ENCODE measurements around the gene DACT3.
A peak's percentile ranks its signal among the peaks of the same experiment; 100 is the strongest.

DACT3 gene

DNA sequence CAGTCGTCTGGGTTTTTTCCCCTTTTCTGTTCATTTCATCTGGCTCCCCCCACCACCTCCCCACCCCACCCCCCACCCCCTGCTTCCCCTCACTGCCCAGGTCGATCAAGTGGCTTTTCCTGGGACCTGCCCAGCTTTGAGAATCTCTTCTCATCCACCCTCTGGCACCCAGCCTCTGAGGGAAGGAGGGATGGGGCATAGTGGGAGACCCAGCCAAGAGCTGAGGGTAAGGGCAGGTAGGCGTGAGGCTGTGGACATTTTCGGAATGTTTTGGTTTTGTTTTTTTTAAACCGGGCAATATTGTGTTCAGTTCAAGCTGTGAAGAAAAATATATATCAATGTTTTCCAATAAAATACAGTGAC is 50.6 kb downstream of the DACT3 start:
- no peak for DNase-seq

DNA sequence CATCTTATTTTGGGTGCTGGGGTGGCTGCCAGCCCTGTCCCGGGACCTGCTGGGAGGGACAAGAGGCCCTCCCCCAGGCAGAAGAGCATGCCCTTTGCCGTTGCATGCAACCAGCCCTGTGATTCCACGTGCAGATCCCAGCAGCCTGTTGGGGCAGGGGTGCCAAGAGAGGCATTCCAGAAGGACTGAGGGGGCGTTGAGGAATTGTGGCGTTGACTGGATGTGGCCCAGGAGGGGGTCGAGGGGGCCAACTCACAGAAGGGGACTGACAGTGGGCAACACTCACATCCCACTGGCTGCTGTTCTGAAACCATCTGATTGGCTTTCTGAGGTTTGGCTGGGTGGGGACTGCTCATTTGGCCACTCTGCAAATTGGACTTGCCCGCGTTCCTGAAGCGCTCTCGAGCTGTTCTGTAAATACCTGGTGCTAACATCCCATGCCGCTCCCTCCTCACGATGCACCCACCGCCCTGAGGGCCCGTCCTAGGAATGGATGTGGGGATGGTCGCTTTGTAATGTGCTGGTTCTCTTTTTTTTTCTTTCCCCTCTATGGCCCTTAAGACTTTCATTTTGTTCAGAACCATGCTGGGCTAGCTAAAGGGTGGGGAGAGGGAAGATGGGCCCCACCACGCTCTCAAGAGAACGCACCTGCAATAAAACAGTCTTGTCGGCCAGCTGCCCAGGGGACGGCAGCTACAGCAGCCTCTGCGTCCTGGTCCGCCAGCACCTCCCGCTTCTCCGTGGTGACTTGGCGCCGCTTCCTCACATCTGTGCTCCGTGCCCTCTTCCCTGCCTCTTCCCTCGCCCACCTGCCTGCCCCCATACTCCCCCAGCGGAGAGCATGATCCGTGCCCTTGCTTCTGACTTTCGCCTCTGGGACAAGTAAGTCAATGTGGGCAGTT is 51.2 kb downstream of the DACT3 start:
- no peak for DNase-seq

DNA sequence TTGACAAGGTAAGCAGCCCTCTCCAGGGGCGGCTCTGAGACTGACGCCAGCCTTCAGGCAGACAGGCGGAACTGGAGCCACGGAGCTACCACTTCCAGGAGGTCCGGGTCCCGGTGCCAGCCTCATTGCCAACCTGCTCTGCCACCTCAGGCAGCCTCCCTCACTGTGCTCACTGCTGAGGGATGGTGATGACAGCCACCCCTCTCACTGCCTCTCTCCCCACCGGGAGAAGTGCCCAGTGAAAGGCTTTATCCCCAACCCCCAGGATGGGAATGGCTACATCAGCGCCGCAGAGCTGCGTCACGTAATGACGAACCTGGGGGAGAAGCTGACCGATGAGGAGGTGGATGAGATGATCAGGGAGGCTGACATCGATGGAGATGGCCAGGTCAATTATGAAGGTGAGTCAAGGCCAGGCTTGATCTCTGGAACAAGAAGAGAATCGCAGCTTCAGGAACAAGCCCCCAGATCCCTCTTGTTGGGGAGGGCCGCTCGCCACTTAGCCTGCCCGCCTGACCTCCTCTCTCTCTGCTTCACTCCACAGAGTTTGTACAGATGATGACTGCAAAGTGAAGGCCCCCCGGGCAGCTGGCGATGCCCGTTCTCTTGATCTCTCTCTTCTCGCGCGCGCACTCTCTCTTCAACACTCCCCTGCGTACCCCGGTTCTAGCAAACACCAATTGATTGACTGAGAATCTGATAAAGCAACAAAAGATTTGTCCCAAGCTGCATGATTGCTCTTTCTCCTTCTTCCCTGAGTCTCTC is 52.2 kb downstream of the DACT3 start:
- no peak for DNase-seq

DNA sequence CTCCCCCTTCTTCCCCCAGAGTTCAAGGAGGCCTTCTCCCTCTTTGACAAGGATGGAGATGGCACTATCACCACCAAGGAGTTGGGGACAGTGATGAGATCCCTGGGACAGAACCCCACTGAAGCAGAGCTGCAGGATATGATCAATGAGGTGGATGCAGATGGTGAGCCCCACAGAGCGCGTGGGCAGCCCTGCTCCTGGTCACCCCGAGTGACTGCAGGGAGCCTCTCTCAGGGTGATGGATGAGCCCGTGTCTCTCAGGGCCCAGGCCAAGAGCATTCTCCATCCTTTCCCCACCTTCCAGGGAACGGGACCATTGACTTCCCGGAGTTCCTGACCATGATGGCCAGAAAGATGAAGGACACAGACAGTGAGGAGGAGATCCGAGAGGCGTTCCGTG is 52.8 kb downstream of the DACT3 start:
- DNase-seq, result no peak

DNA sequence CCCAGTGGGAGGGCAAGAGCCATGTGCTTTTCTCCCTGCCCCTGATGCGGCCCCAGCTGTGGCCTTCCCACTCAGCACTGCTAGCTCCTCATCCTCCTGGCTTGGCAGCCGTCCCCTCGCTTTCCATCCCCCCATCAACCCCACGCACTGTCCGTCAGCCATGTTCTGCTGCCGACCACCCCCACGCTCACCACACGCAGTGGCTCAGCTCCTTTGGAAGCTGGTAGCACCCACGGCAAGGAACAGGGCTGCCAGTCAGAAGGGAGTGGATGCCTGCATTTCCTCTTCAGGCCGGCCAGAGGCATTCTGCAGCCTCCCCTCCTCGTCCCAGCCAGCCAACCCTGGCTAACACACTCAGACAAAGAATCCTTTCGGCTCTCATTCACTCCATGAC is 53.5 kb downstream of the DACT3 start:
- no peak for DNase-seq

DNA sequence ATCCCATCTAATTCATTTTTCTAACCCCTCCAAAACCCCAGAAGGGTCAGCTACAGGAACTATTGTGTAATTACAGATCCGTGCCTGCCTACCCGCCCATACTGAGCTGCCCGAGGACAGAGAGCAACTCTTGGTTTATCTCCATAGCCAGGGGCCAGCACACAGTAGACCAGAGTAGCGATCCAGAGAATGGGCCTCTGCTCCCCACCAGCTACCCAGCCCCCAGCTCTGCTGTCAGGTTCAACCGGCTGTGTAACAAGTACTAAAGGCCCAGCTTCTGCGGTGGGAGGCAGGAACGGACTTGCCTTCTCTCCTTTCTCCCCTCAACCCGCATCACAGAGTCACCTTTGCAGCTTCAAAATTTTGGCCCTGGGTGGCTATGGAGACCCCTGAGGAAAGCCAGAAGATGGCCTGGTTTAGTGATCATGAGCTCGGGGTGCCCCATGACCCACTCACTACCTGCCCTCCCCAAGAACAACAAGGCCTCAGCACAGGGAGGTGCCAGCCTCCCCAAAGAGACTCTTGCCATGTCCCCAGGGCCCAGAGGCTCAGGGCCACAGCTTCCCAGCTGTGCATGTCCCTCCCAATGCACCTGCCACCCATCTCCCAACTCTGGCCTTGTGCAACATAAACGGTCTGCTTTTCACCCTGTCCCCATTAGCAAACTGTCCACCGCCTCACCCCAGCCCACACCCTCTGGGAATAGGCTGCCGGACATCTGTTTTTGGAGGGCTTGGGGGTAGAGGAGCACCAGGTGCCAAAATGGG is 54.1 kb downstream of the DACT3 start:
- DNase-seq, result no peak

DNA sequence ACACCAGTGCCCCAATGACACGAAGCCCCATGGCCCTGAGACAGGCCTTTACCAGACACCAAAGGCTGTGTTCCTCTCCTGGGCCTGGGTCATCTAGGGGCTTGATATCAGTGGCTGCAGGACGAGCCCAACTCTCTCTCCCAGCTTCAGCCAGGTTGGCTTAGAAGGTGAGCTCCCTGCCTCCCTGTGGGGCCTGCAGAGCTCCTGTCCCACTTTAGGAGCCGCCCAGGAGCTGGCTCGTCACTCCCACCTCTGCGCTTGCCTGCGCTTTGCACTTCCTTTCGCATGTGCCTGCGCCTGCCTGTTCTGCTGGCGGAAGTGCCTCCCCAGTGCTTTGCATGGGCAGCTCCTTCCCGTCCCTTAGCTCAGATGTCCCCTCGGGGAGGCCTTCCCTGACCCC is 55.0 kb downstream of the DACT3 start:
- no peak for DNase-seq

DNA sequence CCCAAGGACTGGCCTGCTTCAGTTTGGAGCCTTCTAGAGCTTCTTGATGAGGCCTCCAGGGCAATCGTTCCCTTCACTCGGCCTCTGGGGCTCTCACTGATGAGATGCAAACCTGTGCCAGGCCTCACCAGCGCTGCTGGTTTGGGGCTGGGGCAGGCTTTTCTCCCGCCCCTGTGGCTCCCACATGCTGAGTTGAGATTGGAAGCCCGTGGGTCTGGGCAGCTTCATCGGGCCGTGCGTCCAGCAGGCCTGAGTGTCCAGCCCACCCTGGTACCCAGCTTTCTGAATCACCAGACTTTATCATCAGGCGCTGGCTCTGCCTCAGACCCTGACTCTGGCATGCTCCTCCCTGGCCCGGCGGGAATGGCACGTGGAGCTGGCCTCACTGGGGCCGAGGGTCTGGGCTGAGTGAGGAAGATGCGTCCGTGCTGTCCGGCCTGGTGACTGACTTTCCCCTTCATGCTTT is 55.6 kb downstream of the DACT3 start:
- DNase-seq, result no peak

DNA sequence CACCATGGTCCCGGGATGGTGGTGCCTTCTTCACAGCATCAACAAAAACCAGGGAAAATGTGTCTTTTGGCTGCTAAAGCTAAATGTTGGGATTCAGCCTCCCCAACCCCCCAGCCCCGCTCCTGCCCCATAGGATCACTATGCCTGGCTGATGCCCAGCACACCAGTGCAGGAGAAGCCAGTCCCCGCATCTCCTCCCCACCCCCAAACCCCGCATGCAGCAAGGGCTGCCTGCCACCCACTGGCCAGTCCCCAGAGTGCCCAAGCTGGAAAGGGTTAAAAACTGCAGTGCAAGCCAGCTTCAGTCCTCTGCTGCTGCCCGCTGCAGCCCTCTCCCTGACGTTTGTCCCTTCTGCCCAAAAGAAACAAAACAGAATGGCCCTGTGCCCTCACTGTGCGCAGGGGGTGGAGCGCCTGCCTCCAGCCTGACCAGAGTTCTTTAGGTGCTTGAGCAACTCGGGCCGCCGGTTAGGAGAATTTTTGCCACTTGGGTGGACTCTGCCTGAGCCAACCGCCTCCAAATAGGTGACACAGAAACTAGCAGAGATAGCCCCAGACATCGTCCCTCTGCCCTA is 56.1 kb downstream of the DACT3 start:
- DNase-seq, result no peak

DNA sequence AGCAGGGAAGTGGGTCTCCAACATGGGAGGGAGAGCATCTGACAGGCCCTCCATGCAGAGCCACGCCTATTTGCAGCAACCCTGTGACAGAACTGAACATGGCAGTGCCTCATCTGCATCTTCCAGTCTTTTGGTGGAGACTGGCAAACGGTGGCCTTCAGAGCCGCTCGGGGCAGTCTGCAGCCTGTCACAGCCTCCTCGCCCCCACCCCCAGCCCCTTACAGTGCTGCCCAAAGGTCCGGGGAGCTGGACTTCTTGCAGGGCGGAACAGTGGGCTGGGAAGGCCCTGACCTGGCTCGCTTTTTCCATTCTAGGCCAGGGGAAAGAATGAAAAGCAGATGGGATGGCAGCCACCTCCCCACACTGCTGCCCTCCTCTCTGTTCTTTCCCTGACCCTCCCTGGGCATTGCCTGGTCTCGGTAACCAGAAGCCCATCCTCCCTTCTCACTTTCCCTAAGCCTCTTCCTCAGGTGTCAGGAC is 57.2 kb downstream of the DACT3 start:
- no peak for DNase-seq

DNA sequence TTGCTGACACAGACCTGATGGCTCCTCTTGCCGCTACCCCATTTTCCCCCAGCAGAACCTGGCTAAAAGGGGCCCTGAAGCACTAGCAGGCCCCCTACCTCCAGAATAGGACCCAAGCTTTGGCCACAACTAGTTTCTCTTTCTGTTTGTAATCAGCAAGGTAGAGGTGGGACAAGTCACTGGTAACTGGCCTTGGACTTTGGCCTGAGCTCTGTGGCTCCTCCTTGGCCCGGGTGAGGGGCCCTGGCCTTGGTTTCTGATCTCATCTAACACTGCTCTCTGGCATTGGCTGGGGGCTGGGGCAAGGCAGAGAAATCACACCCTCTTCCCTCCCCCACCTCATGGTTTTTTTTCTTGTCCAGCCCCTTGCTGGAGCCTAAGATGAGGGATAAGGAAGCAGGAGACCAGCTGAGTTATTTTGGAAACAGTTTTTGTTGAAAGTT is 57.8 kb downstream of the DACT3 start:
- no peak for DNase-seq

DNA sequence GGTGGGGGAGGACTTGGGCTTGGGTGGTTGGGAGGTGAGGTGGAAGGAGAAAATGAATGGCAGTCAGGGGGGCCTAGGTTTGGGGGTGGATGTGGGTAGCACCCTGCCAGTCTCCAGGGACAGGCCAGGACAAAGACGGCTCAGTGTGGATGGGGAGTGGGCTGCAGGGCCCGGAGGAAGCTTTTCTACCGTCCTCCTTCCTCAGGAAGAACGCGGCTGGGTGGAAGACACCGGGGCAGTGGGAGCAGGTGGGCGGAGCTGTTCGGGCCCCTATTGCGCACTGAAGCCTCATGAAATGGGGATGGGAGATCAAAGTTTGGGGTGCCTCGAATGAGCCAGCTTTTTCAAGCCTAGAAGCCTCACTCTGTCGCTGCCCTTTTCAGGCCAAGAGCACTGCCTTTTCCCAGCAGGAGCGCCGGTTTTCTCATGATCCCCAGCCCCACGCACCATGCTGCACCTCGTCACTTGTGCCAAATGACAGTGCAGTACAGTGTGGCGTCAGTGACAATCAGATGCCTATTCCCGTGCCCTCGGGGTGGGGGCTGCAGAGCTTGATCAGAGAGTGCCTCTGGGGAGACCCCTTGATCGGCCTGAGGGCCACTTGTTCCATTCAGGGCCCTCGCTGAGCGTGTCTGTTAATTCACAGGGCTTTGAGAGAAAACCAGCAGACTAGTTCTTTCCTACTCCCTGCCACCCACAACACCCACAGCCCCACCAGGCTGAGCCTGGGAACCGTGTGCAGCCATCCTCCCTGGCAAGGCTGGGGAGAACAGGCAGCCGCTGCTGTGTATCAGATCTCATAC is 58.4 kb downstream of the DACT3 start:
- no peak for DNase-seq

DNA sequence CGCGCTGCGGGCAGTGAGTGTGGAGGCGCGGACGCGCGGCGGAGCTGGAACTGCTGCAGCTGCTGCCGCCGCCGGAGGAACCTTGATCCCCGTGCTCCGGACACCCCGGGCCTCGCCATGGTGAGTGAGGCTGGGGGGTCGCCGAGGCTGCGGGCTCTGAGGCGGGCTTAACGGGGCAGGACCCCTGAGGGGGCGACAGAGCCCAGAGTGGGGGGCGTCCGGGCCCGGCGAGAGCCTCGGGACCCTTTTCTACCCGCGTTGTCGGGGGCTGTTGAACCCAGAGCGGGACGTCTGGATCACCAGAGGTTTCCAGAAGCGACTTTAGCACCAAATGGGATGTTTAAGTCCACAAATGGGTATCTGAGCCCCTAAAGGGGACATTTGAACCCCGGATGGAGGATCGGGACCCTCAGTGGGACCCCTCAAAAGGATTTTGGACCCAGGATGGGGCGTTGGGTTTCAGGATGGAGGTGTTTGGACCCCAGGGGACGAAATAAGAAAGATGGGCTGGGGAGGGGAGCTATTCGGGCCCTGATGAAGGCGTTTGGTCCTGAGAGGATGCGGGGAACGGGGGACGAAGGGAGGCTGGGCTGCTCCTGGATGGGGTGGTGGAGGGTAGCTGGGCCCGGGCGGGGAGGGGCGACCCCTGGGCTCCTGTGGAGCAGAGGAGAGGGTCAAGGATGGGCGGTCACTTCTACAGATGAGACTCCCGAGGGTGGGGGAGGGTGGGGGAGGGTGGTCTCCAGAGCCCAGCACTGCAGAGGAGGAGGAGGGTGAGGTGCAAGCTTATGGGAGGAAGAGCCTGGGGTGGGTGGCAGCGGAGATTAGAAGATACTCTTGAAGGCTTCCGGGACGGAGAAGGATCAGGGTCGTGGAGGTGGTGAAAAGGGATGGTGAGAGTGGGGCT is 59.4 kb downstream of the DACT3 start, which contains the start of gene CALM3:
Gene CALM3 (plus strand): TSS at position 13 of the 907 bp plus-strand sequence. CDS start 105 bp downstream, at position 118.
- no peak for DNase-seq

DNA sequence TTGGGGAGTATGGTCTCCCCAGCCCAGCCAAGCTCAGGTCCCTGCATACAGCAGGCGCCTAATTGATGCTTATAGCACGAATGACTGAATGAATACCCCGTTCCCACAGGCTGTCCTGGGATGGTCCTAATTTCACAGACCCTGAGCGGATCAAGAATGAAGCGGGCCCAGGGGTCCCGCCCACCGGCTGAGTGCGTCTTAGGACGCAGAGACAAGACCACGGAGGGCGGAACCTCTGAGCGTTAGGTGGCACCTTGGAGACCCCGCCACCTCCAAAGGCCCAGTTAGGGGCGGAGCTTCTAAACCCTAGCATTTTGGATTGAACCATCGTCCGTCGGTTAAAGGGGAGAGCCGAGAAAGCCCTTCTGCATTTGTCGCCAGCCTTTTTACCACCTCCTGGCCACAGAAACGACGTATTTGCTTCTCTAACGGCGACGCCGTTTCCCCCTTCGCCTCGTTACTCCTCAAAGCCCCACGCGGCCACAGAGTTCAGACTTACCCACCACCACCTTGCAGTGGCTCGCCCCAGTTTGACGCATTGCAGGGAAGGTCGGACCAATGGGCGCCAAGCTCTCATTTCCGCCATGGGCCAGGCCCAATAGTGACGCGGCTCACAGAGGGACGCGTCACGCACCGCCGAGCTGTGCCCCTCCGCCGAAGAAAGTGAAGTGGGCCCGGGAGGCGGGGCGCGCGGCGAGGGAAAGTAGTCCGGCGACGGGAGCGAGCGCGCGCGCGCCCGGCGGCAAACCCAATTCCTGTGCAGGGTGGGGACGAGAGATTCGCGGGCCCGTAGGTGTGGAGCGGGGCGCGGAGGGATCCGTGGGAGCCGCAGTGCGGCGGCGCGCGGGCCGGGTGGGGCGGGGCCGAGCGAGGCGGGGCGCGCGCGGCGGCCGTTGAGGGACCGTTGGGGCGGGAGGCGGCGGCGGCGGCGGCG is 60.3 kb downstream of the DACT3 start:
- peak; percentile 98 for DNase-seq

DNA sequence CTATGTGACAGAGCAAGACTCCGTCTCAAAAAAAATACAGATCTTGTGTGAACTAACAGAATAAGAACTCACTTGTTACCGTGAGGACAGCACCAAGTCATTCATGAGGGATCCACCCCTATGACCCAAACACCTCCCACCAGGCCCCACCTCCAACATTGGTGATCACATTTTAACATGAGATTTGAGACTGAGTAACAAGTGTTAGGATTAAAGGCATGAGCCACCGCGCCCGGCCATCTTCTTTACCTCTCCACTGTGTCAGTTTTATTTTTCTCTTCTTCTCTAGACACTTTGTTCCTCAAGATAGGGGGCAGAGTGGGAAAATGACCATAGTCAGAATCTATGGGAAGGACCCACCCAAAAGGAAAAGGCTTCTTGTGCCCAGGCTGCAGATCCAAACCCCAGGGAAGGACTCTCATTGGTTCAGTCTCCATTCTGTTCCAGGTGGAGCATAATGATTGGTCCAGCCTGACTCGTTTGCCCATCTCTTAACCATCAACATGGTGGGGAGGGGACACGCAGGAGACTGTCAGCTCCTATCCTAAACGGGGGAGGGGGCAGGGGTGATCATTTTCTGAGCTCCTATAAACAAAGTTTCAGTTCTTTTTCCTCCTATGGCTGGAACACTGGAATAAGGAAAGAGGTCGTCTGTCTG is 61.1 kb downstream of the DACT3 start:
- no peak for DNase-seq

DNA sequence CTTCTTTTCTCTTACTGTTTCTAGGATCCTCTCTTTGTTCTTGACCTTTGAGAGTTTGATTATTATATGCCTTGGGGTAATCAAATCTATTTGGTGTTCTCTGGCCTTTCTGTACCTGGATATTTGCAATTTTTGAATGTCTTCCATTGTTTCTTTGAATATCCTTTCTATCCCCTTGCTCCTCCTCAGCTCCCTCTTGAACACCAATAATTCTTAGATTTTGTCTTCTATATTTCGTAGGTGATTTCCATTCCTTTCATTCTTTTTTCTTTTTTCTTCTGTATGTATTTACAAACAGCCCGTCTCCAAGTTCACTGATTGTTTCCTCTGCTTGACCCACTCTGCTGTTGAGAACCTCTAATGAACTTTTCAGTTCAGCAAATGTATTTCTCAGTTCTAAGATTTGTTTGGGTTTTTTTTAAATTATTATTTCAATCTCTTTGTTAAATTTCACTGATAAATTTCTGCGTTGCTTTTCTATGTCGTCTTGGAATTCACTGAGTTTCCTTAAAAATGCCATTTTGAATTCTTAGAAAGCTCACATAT is 62.5 kb downstream of the DACT3 start:
- DNase-seq, result no peak
